ENCODE data around the gene OR5AC2.

OR5AC2 gene

GRCh38 chr3:98086873-98087272 is at the start of gene OR5AC2:
OR5AC2 (plus strand) TSS chr3:98087173; CDS start chr3:98087173, 0 bp downstream.
- DNase-seq (ENCODE audit: extremely low read depth in 1 of 2, low read depth in 1 of 2) = no peak

DNA sequence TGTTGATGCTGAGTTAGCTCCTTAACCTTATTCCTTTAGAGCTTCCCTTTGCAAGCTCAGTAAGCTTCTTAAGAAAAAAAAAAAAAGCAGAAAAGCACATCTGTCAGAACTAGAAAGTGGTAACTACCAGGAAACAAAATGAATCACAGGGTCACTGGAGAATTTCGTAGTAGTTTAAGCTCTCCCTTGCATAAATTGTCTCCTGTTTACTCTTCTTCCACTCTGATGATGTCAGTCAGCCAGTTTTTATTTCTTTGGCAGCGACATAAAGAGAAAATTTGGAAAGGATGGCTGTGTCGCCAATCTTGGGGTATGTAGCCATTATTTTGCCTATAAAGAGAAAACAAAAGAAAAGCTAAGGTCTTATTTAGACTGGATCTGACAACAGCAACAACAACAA is 48.7 kb upstream of the OR5AC2 start:
- DNase-seq (ENCODE audit: extremely low read depth in 1 of 2, low read depth in 1 of 2) = no peak

DNA sequence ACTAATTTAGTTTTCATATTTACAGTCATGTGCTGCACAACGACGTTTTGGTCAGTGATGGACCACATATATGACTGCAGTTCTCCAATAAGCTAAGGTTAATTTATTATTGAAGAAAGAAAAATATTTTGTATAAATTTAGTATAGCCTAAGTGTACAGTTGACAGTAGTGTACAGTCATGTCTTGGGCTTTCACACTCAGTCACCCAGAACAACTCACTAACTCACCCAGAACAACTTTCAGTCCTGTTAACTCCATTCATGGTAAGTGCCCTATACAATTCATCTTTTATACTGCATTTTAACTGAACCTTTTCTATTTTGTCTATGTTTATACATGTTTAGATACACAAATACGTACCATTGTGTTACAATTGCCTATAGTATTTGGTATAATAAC is 48.1 kb upstream of the OR5AC2 start:
- no peak for DNase-seq (ENCODE audit: extremely low read depth in 1 of 2, low read depth in 1 of 2)

GRCh38 chr3:98039322-98040024 is 47.5 kb upstream of the OR5AC2 start:
- peak; percentile 14 to 32 for DNase-seq (ENCODE audit: extremely low read depth in 1 of 2, low read depth in 1 of 2)

DNA sequence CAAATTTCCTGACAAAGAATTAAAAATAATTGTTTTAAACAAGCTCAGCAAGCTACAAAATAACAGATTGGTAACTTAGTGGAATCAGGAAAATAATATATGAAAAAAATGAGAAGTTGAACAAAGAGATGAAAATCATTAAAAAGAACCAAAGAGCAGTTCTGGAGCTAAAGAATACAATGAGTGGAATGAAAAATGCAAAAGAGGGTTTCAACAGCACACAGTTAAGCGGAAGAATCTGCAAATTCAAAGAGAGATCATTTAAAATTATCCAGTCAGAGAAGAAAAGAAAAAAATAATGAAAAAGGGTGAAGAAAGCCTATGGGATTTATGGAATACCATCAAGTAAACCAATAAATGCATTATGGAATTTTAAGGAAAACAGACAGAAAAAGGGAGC is 45.6 kb upstream of the OR5AC2 start:
- DNase-seq (ENCODE audit: extremely low read depth in 1 of 2, low read depth in 1 of 2) = no peak

DNA sequence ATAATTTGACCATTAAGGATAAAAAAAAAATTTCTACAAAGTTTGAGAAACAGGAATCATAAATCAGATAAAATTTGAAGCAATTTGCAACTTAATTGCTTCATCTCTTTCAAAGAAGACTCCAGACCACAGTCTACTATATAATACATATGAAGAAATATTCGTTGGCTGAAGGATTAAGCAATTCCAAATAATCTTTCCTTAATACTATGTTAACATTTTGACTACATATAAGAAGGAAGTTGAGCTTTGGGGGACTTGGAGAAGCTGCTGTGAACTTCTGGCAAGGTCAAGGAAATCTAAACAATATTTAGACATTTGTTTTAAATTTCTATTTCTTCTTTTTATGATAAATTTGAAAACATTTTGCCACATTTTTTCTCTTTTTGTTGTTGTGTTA is 38.4 kb upstream of the OR5AC2 start:
- no peak for DNase-seq (ENCODE audit: extremely low read depth in 1 of 2, low read depth in 1 of 2)

DNA sequence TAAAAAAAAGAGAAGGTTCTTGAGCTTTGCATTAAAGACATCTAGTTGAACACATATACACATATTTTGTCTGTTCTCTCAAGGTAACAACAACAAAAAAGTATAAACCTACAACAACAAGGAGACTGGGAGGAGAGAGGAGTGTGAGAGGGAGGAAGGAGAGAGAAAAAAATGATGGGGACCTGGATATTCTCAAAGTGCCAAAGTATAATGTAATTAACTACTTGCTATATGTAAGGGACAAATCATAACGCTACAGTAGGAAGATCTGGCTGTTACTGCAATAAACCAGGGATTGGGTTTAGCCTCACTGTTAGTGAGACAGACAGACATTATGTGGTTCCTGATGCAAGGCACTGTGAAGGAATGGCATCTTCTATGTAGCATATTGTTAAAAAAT is 37.7 kb upstream of the OR5AC2 start:
- DNase-seq (ENCODE audit: extremely low read depth in 1 of 2, low read depth in 1 of 2) = no peak

GRCh38 chr3:98056035-98056434 is 30.9 kb upstream of the OR5AC2 start:
- DNase-seq (ENCODE audit: extremely low read depth in 1 of 2, low read depth in 1 of 2) = no peak

DNA sequence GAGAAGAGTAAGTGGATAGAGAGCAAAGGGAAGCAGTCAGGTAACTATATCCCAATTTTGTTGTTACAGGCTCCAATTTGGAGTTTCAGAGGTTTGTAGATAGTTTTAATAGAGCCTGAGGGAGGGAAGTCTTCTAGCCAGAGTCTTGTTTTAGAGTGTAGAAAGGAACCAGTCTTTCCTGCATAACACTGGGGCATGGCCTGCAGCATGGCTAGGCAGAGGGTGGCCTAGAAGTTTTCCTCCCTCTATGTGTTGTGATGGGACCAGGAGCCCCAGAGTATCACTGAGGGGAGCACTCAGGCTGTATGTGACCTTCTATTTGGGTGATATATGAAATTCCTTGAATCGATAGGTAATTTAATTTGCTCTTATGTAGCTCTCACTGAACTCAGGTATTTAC is 29.3 kb upstream of the OR5AC2 start:
- DNase-seq (ENCODE audit: extremely low read depth in 1 of 2, low read depth in 1 of 2) = no peak

GRCh38 chr3:98058244-98058960 is 28.6 kb upstream of the OR5AC2 start:
- no peak for DNase-seq (ENCODE audit: extremely low read depth in 1 of 2, low read depth in 1 of 2)

- DNase-seq (ENCODE audit: extremely low read depth in 1 of 2, low read depth in 1 of 2) = no peak
Observed at GRCh38 chr3:98068824-98069223, 18.1 kb upstream of the OR5AC2 start.

DNA sequence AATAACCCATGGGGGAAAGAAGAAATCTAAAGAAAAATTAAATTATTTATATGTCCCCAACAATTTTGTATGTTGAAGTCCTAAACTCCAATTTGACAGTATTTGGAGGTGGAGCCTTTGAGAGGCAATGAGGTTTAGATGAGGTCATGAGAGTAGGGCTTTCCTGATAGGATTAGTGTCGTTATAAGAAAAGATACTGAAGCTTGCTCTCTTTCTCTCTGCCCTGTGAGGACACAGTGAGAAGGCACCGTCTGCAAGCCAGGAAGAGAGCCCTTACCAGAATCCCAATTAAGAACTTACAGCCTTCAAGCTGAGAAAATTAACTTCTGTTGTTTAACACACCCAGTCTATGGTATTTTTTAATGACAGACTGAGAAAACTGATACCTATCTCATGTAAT is 16.1 kb upstream of the OR5AC2 start:
- no peak for DNase-seq (ENCODE audit: extremely low read depth in 1 of 2, low read depth in 1 of 2)

- no peak for DNase-seq (ENCODE audit: extremely low read depth in 1 of 2, low read depth in 1 of 2)
Observed at GRCh38 chr3:98073486-98073885, 13.5 kb upstream of the OR5AC2 start.

- DNase-seq (ENCODE audit: extremely low read depth in 1 of 2, low read depth in 1 of 2) = no peak
Observed at GRCh38 chr3:98095882-98096281, 8.9 kb downstream of the OR5AC2 start.

DNA sequence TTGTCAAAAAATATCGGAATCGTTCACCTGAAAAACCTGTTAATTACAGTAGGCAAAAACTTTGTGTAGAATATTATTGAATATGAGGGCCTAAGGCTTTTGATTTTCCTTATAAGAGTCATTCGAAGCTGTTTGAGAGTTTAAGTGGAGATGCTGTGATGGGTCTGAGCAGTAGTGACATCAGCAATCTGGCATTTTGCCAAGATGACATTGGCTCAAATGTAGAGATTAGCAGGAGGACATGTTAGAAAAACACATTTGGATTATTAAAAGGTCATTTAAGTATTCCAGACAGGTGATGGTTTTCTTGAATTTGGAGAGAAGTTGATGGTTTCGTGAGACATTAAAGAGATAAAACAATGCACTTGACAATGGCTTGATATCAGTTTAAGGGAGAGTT is 12.9 kb downstream of the OR5AC2 start:
- no peak for DNase-seq (ENCODE audit: extremely low read depth in 1 of 2, low read depth in 1 of 2)

GRCh38 chr3:98108162-98108561 is 21.2 kb downstream of the OR5AC2 start:
- DNase-seq (ENCODE audit: extremely low read depth in 1 of 2, low read depth in 1 of 2) = no peak

- DNase-seq (ENCODE audit: extremely low read depth in 1 of 2, low read depth in 1 of 2) = no peak
Observed at GRCh38 chr3:98109807-98110549, 23.0 kb downstream of the OR5AC2 start.

DNA sequence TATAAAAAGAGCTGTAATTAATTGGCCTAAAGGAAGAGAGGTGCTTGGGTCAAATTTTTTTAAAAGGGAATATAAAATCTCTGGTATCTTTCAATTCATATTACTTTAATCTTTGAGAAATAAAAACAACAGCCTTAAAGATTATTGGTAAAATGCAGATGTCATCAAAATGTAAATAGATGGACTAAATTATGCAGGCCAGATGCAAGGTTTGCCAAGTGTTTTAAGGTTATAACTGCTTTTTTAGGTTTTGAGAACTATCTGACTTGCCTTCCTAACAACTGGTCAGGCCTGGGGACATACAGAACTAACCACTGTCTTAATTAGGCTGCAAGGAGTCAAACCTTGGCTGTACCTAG is 23.6 kb downstream of the OR5AC2 start:
- no peak for DNase-seq (ENCODE audit: extremely low read depth in 1 of 2, low read depth in 1 of 2)

DNA sequence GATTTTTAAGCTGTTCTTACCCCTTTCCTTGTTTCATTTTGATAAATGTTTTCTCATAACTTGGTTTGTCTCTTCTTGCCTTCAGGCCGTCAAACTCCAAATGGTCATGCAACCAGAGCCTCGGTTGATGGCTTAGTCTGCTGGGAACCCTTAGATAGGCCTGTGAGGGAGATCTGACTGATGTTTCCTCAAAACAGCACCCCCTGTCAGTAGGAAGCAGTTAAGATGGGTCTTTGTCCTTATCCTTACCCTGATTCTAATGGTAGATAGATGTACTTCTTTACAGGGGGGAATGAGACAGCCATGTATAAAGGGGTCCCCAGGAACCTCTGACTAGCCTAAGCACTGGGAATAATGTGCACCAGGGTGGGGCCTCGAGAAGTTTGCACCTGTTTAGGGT is 27.3 kb downstream of the OR5AC2 start:
- DNase-seq (ENCODE audit: extremely low read depth in 1 of 2, low read depth in 1 of 2) = no peak

DNA sequence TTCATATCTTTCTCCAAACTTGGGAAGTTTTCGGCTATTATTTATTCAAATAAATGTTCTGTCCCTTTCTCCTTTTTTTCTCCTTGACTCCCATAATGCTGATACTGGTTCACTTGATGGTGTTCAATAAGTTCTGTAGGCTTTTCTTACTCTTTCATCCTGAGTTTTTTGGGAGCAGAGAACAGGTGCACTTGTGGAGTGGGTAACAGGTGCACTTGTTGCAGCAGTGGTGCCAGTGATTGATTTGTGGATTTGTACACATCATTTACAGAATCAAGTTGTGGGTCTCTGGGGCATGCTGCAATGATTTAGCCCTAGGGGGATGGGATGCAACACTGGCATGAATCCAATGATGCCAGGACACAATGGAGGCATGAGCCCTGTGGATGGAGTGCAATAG is 28.7 kb downstream of the OR5AC2 start:
- no peak for DNase-seq (ENCODE audit: extremely low read depth in 1 of 2, low read depth in 1 of 2)

DNA sequence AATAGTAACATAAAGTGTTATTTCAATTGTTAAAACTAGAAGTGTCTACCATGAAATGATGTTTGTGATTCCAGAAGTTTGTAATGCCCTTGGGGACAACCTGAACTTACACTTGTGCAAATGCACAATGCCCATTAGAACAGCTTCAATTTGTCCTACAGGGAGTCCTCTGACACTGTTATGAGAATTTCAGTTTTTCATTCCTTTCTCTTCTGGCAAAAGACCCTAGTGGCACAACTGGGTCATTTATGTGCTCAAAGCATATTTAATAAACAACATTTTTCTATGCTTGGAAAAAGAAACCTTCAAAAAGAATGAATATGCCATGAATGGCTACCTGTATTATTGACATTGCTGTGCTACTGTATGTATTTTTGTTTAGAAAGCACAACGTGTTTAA is 43.4 kb downstream of the OR5AC2 start, which contains the start of gene OR5H1:
Gene OR5H1, plus strand, starts transcription at position 301 of the 400 bp plus-strand sequence. CDS start 1,977 bp downstream, outside the sequence.
- DNase-seq (ENCODE audit: extremely low read depth in 1 of 2, low read depth in 1 of 2) = no peak

- DNase-seq (ENCODE audit: extremely low read depth in 1 of 2, low read depth in 1 of 2) = no peak
Observed at GRCh38 chr3:98136631-98137030, 49.7 kb downstream of the OR5AC2 start.
